Gastrocnemius medialis (tissue), 4 donors: ENCODE measurements around the gene ZNF366.

Experiments used
- CTCF ChIP-seq, 5 experiments: fragments of 450-650 bp in 3 of 5; fragments of 200-600 bp in 2 of 5; sonication (generic) in 2 of 5; IDR thresholded peaks in 4 of 5; conservative IDR thresholded peaks in 1 of 5; 1 replicate in 4 of 5; 2 replicates in 1 of 5; pipeline ENCODE4 v1.5.1; 2016 to 2019; ENCODE audit warnings: antibody characterized with exemption in 5 of 5, mild to moderate bottlenecking in 3 of 5, moderate library complexity in 3 of 5
- POLR2A ChIP-seq, 2 donors: fragments of 450-650 bp; IDR thresholded peaks; one replicate each; pipeline ENCODE4 v1.6.1; 2017; ENCODE audit warnings: antibody characterized with exemption in 2 of 2, mild to moderate bottlenecking in 2 of 2, moderate library complexity in 2 of 2

GRCh38 chr5:72487177-72487576 is 20.0 kb downstream of the ZNF366 start:
- TF ChIP-seq CTCF (IDR thresholded peaks at IDR 0.05 in 4 of 5, conservative IDR thresholded peaks at IDR 0.05 in 1 of 5) = no peak
- no peak for TF ChIP-seq POLR2A (IDR thresholded peaks at IDR 0.05)
